Activated CD8-positive, alpha-beta T cell treated with anti-CD3 and anti-CD28 coated beads for 36 hours (primary cell): ENCODE data around the gene NPM1. TPM values are rescaled to one million over a fixed set of nuclear protein-coding genes. Genes with fewer than 3 reads are reported as not detected.
"Not testable (repeated sequence)": the region's sequence is repeated elsewhere in the genome, so short reads cannot be mapped to it uniquely, and the experiment has no call there.

ENCODE experiments used
- ATAC-seq: fragments of 200-7000 bp; cut with Tn5 transposase; one replicate; pipeline ENCODE4 v1.10.0; 2021; ENCODE audit warnings: mild to moderate bottlenecking, moderate library complexity
- CTCF ChIA-PET: fragments of 350-600 bp; sonication (Branson Sonifier 250); formaldehyde crosslinking; loops from one replicate; lab custom pipeline; 2021; ENCODE audit warnings: antibody characterized with exemption; lab: Charles Lee
- POLR2A ChIA-PET: fragments of 350-600 bp; sonication (Branson Sonifier 250); formaldehyde crosslinking; loops from one replicate; lab custom pipeline; 2021; ENCODE audit warnings: antibody characterized with exemption; lab: Charles Lee
- DNase-seq: peaks from one replicate; pipeline ENCODE4 v3.0.0-alpha.2; 2020
- H3K27ac Mint-ChIP-seq: one replicate; pipeline ENCODE4 v1.8.0; 2021; ENCODE audit warnings: mild to moderate bottlenecking, mixed read lengths
- H3K27me3 Mint-ChIP-seq: one replicate; pipeline ENCODE4 v1.8.0; 2021; ENCODE audit warnings: mixed read lengths
- H3K36me3 Mint-ChIP-seq: one replicate; pipeline ENCODE4 v1.8.0; 2021; ENCODE audit warnings: low read depth, mixed read lengths
- H3K4me1 Mint-ChIP-seq: one replicate; pipeline ENCODE4 v1.8.0; 2021; ENCODE audit warnings: low read depth, mixed read lengths
- H3K4me3 Mint-ChIP-seq: one replicate; pipeline ENCODE4 v1.8.0; 2021; ENCODE audit warnings: mild to moderate bottlenecking, moderate library complexity, mixed read lengths
- H3K9me3 Mint-ChIP-seq: one replicate; pipeline ENCODE4 v1.8.0; 2021; ENCODE audit warnings: mixed read lengths
- intact Hi-C: fragments of 100-400 bp; cut with micrococcal nuclease; formaldehyde crosslinking; loops from one replicate; pipeline ENCODE4 v1.10.0; 2022
- total RNA-seq, 2 experiments: library from RNA; stranded (reverse); gene quantifications; one replicate each; pipeline ENCODE4 v1.2.3, GENCODE V29; 2021
- TF ChIP-seq, protein P1 (sequence below): fragments of 200-600 bp; IDR thresholded peaks from one replicate; pipeline ENCODE4 v1.8.0; 2022; ENCODE audit warnings: antibody characterized with exemption, mild to moderate bottlenecking

Gene NPM1
- total RNA-seq, 2 experiments from 2014 or later = 3,203 to 3,498 TPM

DNA sequence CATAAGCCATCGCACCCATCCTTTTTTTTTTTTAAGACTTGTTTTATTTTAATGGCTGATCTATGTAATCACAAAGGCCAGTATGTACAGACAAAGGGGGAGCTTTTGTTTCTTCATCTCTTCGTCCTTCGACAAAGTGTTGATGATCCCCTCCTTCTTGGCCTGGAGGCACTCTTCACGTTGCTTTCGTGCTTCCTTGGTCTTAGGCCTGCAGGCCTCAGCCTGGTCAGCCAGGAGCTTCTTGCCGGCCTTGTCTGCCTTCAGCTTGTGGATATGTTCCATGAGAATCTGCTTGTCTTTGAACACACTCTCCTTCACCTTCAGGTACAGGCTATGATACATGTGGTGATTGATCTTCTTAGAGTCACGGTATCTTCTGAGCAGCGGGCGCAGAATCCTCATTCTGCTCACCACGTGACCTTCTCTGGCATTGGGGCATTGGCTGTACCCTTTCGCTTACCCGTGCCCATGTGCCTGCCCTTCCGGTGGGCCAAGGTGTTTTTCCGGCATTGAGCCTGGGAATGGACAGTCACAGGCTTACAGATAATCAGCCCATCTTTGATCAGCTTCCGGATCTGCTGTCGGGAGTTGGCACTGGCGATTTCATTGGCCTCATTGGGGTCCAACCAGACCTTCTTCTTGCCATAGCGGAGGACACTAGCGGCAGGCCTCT lies 42.6 kb upstream of the NPM1 start:
- intact Hi-C loops = no loop called here
- H3K27me3 Mint-ChIP-seq = peaks cover 9% of the 10 kb centered on the region
- H3K9me3 Mint-ChIP-seq = no peaks in the 10 kb centered on the region
- POLR2A ChIA-PET = no interaction called here
- no peak for ATAC-seq
- CTCF ChIA-PET = interaction anchor here (2.2 to 3.9 kb wide), 2 partner anchors 13 to 138 kb away, joined by 5 to 36 read pairs; no protein-coding TSS in a partner anchor
- H3K4me3 Mint-ChIP-seq = no peak overlapping the region
- H3K27ac Mint-ChIP-seq = no peak overlapping the region
- TF ChIP-seq, protein P1, sequence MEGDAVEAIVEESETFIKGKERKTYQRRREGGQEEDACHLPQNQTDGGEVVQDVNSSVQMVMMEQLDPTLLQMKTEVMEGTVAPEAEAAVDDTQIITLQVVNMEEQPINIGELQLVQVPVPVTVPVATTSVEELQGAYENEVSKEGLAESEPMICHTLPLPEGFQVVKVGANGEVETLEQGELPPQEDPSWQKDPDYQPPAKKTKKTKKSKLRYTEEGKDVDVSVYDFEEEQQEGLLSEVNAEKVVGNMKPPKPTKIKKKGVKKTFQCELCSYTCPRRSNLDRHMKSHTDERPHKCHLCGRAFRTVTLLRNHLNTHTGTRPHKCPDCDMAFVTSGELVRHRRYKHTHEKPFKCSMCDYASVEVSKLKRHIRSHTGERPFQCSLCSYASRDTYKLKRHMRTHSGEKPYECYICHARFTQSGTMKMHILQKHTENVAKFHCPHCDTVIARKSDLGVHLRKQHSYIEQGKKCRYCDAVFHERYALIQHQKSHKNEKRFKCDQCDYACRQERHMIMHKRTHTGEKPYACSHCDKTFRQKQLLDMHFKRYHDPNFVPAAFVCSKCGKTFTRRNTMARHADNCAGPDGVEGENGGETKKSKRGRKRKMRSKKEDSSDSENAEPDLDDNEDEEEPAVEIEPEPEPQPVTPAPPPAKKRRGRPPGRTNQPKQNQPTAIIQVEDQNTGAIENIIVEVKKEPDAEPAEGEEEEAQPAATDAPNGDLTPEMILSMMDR = no peak
- no peak for DNase-seq
- no peaks in the 10 kb centered on the region for H3K36me3 Mint-ChIP-seq
- H3K4me1 Mint-ChIP-seq = no peaks in the 10 kb centered on the region

DNA sequence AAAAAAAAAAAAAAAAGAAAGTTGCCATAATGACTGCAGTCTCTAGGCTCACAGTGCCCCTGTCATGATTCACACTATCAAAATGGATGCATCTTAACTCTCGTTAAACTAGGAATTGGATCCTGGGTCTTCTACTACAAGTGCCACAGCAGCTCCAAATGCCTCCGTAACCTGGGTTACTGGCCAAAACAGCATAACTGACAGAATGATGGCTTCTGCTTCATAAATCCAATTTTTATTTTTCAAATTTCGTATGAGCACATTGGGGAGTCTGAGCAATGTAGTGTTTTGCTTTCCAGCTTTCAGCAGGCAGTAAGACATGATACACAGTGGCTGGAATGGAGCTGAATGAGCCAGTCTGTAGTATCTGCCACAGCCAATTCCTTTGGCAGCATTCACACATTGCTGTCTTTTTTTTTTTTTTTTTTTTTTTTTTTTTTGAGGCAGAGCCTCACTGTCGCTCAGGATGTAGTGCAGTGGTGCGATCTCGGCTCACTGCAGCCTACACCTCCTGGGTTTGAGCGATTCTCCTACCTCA lies 36.0 kb upstream of the NPM1 start:
- H3K27me3 Mint-ChIP-seq = peaks cover 2% of the 10 kb centered on the region
- DNase-seq (no peak), ATAC-seq (no peak)
- peaks cover 16% of the 10 kb centered on the region for H3K4me1 Mint-ChIP-seq
- H3K27ac Mint-ChIP-seq = no peak overlapping the region
- no peak overlapping the region for H3K4me3 Mint-ChIP-seq
- POLR2A ChIA-PET = no interaction called here
- TF ChIP-seq, protein P1 = no peak
- CTCF ChIA-PET = interaction anchor here (1.2 to 2.8 kb wide), 3 partner anchors 10 to 144 kb away, joined by 3 to 15 read pairs (median 7); no protein-coding TSS in a partner anchor
- H3K36me3 Mint-ChIP-seq = no peaks in the 10 kb centered on the region
- peaks cover 2% of the 10 kb centered on the region for H3K9me3 Mint-ChIP-seq
- intact Hi-C loops = no loop called here

DNA sequence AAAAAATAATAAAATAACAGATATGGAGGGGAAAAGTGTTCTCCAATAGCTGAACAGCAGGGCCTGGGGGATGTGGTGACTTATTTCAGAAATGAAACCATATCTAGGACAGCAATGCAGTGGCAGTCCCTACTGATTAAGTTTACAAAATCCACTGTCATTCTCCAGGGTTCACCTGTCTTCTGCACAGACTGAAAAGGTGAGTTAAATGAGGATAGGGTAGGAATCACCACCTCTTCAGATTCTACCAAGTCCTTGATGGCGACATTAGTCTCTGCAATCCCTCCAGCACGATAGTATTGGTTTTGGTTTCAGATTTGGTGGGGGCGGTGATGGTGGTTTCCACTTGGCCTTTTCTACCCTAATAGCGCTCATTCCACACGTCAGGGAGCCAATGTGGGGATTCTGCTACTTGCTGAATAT lies 32.3 kb upstream of the NPM1 start:
- ChIA-PET POLR2A (interaction anchor here (2.1 kb wide), 1 partner anchor 31 kb away, joined by 6 read pairs; no protein-coding TSS in a partner anchor), CTCF (no interaction called here)
- Mint-ChIP-seq H3K36me3 (no peaks in the 10 kb centered on the region), H3K27ac (peak overlapping the region; percentile 20), H3K9me3 (peaks cover 2% of the 10 kb centered on the region), H3K4me1 (peaks cover 16% of the 10 kb centered on the region), H3K4me3 (no peak overlapping the region), H3K27me3 (peaks cover 2% of the 10 kb centered on the region)
- intact Hi-C loops = no loop called here
- ATAC-seq (peak; percentile 89), DNase-seq (peak; percentile 78)
- TF ChIP-seq, protein P1 = no peak

DNA sequence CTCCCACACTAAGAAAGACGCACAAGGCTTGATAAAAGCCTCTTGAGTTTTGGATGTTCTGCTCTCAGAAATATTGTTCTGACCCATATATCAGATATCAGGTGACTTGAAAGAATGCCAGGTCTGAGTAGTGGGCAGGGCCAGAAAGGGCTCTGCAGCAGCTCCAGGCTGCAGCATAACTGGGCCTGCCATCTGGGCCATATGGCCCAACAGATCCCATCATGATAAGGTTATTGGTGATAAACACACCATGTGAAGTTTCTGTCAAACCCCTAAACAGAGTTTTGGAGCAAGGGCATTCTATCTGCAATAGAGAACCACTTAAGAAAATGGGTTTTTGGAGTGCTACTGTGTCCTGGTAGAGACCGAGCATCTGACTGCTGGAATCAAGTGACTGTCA lies 29.8 kb upstream of the NPM1 start:
- ATAC-seq = no peak
- TF ChIP-seq, protein P1 = no peak
- Mint-ChIP-seq H3K4me1 (peaks cover 16% of the 10 kb centered on the region), H3K36me3 (no peaks in the 10 kb centered on the region), H3K27me3 (no peaks in the 10 kb centered on the region), H3K4me3 (no peak overlapping the region), H3K9me3 (peaks cover 2% of the 10 kb centered on the region), H3K27ac (no peak overlapping the region)
- POLR2A ChIA-PET = interaction anchor here (1.4 to 1.8 kb wide), 2 partner anchors 12 to 30 kb away, joined by 4 to 8 read pairs; partner anchors contain the start of gene NPM1
- CTCF ChIA-PET = interaction anchor here (1.9 kb wide), 1 partner anchor 14 kb away, joined by 5 read pairs; no protein-coding TSS in a partner anchor
- DNase-seq = no peak
- intact Hi-C loops = no loop called here

DNA sequence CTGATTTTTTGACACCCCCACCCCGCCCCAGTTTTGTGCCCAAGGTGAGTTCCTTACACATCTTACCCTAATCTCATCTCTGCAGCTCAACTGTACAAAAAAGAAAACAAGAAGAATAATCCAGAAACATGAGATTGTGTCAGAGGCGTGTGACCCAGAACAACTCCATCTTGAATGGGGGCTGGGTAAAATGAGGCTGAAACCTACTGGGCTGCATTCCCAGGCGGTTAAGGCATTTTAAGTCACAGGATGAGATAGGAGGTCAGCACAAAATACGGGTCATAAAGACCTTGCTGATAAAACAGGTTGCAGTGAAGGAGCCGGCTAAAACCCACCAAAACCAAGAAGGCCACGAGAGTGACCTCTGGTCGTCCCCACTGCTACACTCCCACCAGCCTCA lies 26.5 kb upstream of the NPM1 start:
- intact Hi-C loops, CTCF ChIA-PET, H3K36me3 Mint-ChIP-seq, H3K4me1 Mint-ChIP-seq, DNase-seq, POLR2A ChIA-PET, H3K4me3 Mint-ChIP-seq, H3K27ac Mint-ChIP-seq, ATAC-seq, H3K9me3 Mint-ChIP-seq: not testable (repeated sequence)
- peaks cover 15% of the 10 kb centered on the region for H3K27me3 Mint-ChIP-seq

DNA sequence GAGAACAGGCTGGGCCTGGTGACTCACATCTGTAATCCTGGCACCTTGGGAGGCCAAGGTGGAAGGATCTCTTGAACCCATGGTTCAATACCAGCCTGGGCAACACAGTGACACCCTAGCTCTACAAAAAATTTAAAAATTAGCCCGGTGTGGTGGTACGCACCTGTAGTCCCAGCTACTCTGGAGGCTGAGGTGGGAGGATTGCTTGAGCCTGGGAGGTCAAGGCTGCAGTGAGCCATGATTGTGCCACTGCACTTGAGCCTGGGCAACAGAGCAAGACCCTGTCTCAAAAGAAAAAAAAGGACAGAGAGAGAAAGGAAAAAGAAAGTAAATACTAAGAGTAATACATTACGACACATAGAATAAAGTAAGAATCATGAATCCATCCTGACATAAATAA lies 24.4 kb upstream of the NPM1 start:
- ATAC-seq, H3K4me3 Mint-ChIP-seq, H3K27ac Mint-ChIP-seq, CTCF ChIA-PET, DNase-seq, H3K9me3 Mint-ChIP-seq, H3K36me3 Mint-ChIP-seq, H3K4me1 Mint-ChIP-seq, intact Hi-C loops: not testable (repeated sequence)
- H3K27me3 Mint-ChIP-seq = peaks cover 15% of the 10 kb centered on the region
- POLR2A ChIA-PET = interaction anchor here (1.0 to 1.1 kb wide), 2 partner anchors 25 kb away, joined by 4 read pairs; no protein-coding TSS in a partner anchor
